Psoas muscle (tissue), 8 donors: ENCODE measurements around the gene CLIP4. TPM values are rescaled to one million over a fixed set of nuclear protein-coding genes. Genes with fewer than 3 reads are reported as not detected.
"Not testable (repeated sequence)": the region's sequence is repeated elsewhere in the genome, so short reads cannot be mapped to it uniquely, and the experiment has no call there.

Source experiments
- ATAC-seq, 4 donors: fragments of 200-7000 bp; cut with Tn5 transposase; one replicate each; pipeline ENCODE4 v1.9.1; 2020; ENCODE audit warnings: moderate library complexity in 3 of 4, mild to moderate bottlenecking in 2 of 4
- DNase-seq, 2 donors: peaks; one replicate each; pipeline ENCODE4 v3.0.0-alpha.2; 2020
- H3K27ac ChIP-seq: fragments of 200-600 bp; one replicate; pipeline ENCODE4 v1.8.0; 2022
- H3K27me3 ChIP-seq, 3 donors: fragments of 200-600 bp in 1 of 3; one replicate each; pipeline versions ENCODE4 v1.6.1 to v1.8.0; 2013 to 2022; ENCODE audit warnings: low read length in 2 of 3, mild to moderate bottlenecking in 2 of 3, moderate library complexity in 1 of 3; ENCODE audit not compliant: insufficient read depth in 3 of 3
- H3K36me3 ChIP-seq, 2 donors: fragments of 200-600 bp in 1 of 2; one replicate each; pipeline versions ENCODE4 v1.6.1 to v1.8.0; 2013 to 2022; ENCODE audit warnings: low read depth in 1 of 2, mild to moderate bottlenecking in 1 of 2, moderate library complexity in 1 of 2; ENCODE audit not compliant: insufficient read depth in 1 of 2
- H3K4me1 ChIP-seq: fragments of 200-600 bp; one replicate; pipeline ENCODE4 v1.8.0; 2022
- H3K4me3 ChIP-seq: fragments of 200-600 bp; one replicate; pipeline ENCODE4 v1.8.0; 2022; ENCODE audit warnings: mild to moderate bottlenecking
- H3K9me3 ChIP-seq: fragments of 200-600 bp; one replicate; pipeline ENCODE4 v1.8.0; 2022
- WGBS, 3 donors: extraction: QIAGEN DNeasy Blood & Tissue Kit; methylation state at CpG; one replicate each; pipeline versions ENCODE4 v1.1.6 to v1.1.7; 2013; 5-methylcytosine and 5-hydroxymethylcytosine counted together
- intact Hi-C, 2 donors: fragments of 100-400 bp; cut with DNase I; formaldehyde crosslinking; loops; one replicate each; pipeline versions ENCODE4 v1.11.0 to v1.14.2; 2022
- polyA plus RNA-seq, 3 donors: library from polyadenylated mRNA; stranded (reverse); fragments of 200-250 nt; gene quantifications; one replicate each; pipeline ENCODE4 v1.2.3, GENCODE V29; 2013
- total RNA-seq, 4 donors: library from RNA; stranded (reverse); fragmentation: NEBNext Ultra II Directional in 2 of 4; extraction: Animal tissue kit (Norgen Biotek cat#: 25700) in 2 of 4; gene quantifications; one replicate each; pipeline versions ENCODE4 v1.2.1 to v1.2.4, GENCODE V29; 2021 to 2023
- TF ChIP-seq, protein P1 (sequence below): fragments of 200-600 bp; IDR thresholded peaks from one replicate; pipeline ENCODE4 v1.8.0; 2022; ENCODE audit warnings: antibody characterized with exemption
- donor health status: healthy with polysubstance abuse.
- donor health status: DM: no; HTN: no; CAD: no; lungs with moderate emphysema.
- donor health status: Bipolar disorder and iron deficiency.
- donor health status: healthy.
- donor health status: DM: yes; HTN: yes; CAD: no.
- donor health status: DM: no; HTN: no; CAD: no.
- donor health status: DM: no; HTN: no; CAD: no.
- donor health status: DM: yes; HTN: yes; CAD: no.

CLIP4 gene
- total and polyA plus RNA-seq, 7 donors: 26.7 to 111 (median 68.2) TPM

DNA sequence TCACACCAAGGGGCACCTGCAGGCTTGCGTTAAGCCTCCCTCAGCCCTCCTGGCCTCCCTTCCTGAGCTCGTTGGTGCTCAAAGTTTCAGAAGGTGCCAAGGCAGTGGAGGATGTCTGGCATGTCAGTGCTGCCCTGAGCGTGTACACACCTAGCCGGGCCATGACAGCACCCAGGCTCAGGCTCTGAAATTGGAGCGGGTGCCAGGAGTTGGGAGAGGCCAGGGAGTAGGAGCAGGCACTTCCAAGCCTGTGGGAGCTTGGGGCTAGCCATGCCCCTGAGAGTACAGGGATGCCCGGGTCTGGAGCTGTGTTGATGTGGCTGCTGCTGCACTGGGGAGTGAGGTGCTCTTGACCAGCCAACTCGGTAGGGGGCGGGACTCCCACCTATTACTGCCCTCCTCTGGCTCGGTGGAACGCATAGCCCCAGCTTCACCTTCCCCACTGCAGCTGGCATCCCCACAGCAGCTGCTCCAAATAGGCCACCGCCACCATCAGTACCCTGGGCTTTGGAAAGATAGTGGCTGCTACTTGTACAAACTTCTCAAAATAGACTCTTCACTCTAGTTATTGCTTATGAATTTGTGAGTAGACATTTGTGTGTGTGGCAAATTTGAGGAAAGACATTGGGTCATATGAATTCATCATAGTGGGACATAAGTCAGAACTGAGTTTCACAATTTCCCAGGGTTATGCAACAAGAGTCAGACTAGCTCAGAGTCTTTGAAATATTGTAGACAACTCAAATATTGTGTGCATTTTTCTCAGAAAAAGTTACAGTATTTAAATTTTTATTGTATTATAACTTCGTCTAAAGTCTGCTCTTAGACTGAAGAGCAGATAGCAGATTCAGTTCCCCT is 34.1 kb upstream of the CLIP4 start:
- TF ChIP-seq, protein P1, sequence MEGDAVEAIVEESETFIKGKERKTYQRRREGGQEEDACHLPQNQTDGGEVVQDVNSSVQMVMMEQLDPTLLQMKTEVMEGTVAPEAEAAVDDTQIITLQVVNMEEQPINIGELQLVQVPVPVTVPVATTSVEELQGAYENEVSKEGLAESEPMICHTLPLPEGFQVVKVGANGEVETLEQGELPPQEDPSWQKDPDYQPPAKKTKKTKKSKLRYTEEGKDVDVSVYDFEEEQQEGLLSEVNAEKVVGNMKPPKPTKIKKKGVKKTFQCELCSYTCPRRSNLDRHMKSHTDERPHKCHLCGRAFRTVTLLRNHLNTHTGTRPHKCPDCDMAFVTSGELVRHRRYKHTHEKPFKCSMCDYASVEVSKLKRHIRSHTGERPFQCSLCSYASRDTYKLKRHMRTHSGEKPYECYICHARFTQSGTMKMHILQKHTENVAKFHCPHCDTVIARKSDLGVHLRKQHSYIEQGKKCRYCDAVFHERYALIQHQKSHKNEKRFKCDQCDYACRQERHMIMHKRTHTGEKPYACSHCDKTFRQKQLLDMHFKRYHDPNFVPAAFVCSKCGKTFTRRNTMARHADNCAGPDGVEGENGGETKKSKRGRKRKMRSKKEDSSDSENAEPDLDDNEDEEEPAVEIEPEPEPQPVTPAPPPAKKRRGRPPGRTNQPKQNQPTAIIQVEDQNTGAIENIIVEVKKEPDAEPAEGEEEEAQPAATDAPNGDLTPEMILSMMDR: no peak
- Histone ChIP-seq H3K36me3 (no peaks in the 10 kb centered on the region), H3K4me1 (no peaks in the 10 kb centered on the region), H3K27me3 (peaks cover 0 to 1% (median 0%) of the 10 kb centered on the region in 3 donors), H3K27ac (no peak overlapping the region), H3K4me3 (no peak overlapping the region), H3K9me3 (peaks cover 11% of the 10 kb centered on the region)
- DNase-seq: no peak
- intact Hi-C loops: no loop called here
- ATAC-seq: peak in 2 of 4 donors; percentile 30 to 42
- WGBS, 3 donors: 83 to 85% (median 85%) methylated on average over 12 of the region's 12 CpGs

DNA sequence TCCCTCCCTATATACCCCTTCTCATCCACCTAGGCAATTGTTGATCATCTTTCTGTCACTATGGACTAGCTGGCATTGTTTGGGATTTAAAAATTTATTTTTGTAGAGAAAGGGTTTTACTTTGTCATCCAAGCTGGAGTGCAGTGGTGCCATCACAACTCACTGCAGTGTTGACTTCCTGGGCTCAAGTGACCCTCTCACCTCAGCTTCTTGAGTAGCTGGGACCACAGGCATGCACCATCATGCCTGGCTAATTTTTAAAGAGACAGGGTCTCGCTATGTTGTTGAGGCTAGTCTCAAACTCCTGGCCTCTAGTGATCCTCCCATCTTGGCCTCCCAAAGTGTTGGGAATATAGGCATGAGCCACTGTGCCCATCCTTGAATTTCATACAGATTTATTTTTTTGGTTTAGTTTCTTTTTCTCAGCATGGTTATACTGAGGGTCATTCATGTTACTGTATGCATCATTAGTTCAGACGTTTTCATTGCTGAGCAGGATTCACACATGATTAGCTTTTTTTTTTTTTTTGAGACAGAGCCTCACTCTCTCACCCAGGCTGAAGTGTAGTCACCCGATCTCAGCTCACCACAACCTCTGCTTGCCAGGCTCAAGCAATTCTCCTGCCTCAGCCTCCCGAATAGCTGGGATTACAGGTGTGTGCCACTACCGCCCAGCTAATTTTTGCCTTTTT is 32.3 kb upstream of the CLIP4 start:
- Histone ChIP-seq H3K27me3 (peaks cover 0 to 1% (median 0%) of the 10 kb centered on the region in 3 donors), H3K27ac (no peak overlapping the region), H3K4me3 (no peak overlapping the region), H3K4me1 (no peaks in the 10 kb centered on the region), H3K36me3 (no peaks in the 10 kb centered on the region), H3K9me3 (peaks cover 11% of the 10 kb centered on the region)
- TF ChIP-seq, protein P1: no peak
- intact Hi-C loops: no loop called here
- no peak for ATAC-seq
- DNase-seq: no peak
- 80% methylated on average over 5 of the region's 5 CpGs for WGBS, 3 donors

DNA sequence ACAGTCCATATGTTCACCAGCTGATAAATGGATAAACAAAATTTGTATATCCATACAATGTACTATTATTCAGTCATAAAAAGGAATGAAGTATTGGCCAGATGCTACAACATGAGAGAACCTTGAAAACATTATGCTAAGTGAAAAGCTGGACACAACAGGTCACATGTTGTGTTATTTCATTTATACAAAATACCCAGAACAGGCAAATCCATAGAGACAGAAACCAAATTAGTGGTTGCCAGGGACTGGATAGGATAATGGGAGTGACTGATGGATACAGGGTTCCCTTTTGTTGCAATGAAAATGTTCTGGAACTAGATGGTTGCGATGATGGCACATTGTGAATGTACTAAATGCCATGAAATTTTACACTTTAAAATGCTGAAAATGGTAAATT is 30.7 kb upstream of the CLIP4 start:
- H3K27ac ChIP-seq: no peak overlapping the region
- H3K4me3 ChIP-seq: no peak overlapping the region
- intact Hi-C loops: no loop called here
- TF ChIP-seq, protein P1: no peak
- DNase-seq (no peak), ATAC-seq (no peak)
- no peaks in the 10 kb centered on the region for H3K27me3 ChIP-seq
- H3K4me1 ChIP-seq: no peaks in the 10 kb centered on the region
- peaks cover 5% of the 10 kb centered on the region for H3K9me3 ChIP-seq
- no peaks in the 10 kb centered on the region for H3K36me3 ChIP-seq
- 91 to 100% (median 93%) methylated on average over 1 of the region's 1 CpG for WGBS, 3 donors

DNA sequence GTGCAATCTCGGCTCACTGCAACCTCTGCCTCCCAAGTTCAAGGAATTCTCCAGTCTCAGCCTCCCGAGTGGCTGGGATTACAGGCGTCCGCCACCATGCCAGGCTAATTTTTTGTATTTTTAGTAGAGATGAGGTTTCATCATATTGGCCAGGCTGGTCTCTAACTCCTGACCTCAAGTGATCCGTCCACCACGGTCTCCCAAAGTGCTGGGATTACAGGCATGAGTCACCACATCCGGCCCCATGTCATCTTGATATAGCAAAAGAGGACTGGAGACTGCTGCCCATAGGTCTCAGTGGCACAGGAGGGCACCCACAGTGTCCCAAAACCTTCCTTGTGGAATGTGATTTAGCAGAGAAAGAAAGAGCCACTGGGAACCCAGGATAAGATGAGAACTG is 24.9 kb upstream of the CLIP4 start:
- ATAC-seq, H3K4me3 ChIP-seq, H3K4me1 ChIP-seq, DNase-seq, H3K36me3 ChIP-seq, H3K27me3 ChIP-seq, intact Hi-C loops, H3K9me3 ChIP-seq, H3K27ac ChIP-seq: not testable (repeated sequence)
- 74 to 80% (median 79%) methylated on average over 7 of the region's 7 CpGs for WGBS, 3 donors

DNA sequence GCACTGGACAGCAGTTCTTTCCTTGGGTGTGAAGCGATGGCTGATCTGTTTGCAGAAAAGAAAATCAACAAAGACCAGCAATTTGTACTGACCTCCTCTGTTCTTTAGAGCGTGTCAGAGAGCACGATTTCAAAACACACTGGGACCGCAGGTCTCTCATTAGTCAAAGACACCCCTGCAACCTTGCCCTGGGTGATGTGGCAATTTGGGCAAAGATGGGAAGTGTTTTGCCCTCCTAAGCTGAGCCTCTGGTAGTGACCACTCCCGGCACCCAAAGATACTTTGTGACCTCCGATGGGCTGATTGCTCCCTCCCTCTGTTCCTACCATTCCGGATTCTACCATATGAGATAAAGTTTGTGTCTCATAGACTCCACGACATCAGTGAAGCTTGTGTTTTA is 18.2 kb upstream of the CLIP4 start:
- ATAC-seq (no peak), DNase-seq (no peak)
- TF ChIP-seq, protein P1: no peak
- no peaks in the 10 kb centered on the region for H3K4me1 ChIP-seq
- H3K27me3 ChIP-seq: no peaks in the 10 kb centered on the region
- no peaks in the 10 kb centered on the region for H3K9me3 ChIP-seq
- intact Hi-C loops: no loop called here
- no peak overlapping the region for H3K4me3 ChIP-seq
- WGBS, 3 donors: 89 to 94% (median 89%) methylated on average over 8 of the region's 8 CpGs
- H3K36me3 ChIP-seq: no peaks in the 10 kb centered on the region
- H3K27ac ChIP-seq: no peak overlapping the region
